Measurements from ENCODE around the gene FAM76A. TPM values are rescaled to one million over a fixed set of nuclear protein-coding genes. Genes with fewer than 3 reads are reported as not detected.

Gene FAM76A
- 15.3 TPM for total RNA-seq

DNA sequence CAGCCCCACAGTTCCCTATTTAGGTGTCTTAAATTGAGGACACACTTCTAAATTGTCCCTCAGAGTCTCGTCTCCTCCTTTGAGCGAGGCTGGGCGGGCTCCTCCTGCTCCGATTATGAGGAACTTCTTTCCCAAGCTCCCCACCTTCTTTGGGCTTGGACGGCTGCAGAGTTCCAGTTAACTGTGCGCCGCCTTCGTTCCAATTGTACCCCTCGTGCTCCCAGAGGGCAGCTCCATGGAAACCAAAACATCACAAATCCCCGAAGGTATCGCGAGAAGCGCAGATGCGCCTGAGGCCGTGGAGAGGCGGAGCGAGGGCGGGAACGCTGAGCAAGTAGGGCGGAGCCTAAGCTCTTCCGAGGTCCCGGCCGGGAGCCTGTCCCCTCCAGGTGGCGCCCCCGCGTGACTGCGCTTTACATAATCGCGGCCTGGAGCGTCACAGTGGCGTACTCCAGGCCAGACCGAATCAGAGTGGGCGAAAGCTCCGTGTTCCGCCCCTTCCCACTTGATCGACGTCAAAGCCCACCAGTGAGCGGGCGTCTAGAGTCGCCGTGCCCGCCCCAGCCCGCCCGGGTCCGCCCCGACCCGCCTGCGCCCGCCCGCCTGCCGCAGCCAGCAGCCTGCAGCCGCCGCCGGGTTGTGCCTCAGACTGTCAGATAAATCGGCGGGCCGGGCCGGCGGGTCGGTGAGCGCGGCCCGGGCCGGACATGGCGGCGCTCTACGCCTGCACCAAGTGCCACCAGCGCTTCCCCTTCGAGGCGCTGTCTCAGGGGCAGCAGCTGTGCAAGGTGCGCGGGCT lies at the start of gene FAM76A:
Gene FAM76A, plus strand, starts transcription at position 588 of the 799 bp plus-strand sequence. Its CDS starts 120 bp downstream, at position 708.

DNA sequence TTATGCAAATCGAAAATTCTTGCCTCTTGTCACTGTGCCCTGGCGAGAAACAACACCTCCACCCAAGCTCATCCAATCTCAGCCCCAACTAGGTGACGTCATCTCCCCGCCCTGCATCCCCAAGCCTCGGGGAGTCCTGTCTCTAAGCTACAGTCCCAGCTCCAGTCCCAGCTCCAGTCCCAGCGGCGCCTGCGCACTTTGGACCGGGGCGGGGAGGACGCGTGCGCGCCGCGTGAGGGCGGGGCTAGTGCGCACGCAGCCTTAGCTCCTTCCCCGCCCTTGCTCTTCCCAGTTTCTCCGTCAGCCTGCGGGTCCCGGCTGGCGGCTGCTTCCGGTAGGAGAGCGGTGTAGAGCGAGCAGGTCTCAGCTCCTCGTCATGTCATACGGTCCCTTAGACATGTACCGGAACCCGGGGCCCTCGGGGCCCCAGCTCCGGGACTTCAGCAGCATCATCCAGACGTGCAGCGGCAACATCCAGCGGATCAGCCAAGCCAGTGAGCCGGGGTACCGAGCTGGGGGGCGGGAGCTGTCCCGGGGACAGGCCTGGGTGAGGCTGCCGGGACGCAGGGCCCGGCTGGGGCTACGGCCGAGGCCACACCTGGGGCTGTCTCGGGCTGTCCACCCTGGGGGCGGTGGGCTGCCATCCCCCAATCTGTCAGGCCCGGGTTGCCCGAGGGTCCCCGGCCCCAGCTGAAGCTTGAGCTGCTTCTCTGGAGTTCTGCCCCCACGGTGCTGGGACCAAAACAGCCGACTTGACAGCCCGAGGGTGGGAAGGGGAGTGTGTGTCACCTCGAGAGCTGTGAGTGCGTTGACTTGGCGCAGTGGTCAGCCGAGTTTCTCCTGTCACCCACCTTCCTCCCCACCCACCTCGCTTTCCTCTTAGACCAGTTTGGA lies 47.4 kb downstream of the FAM76A start, which contains the start of gene STX12:
Gene STX12, plus strand, starts transcription at position 288 of the 894 bp plus-strand sequence. Its CDS starts 89 bp downstream, at position 377.

Small RNA genes within 50 kb of the gene (small RNA-seq; reads per million reads assigned to genes)
- gene AL020997.2 (ENCODE audit: low replicate concordance) (not detected), gene RNU6-424P (ENCODE audit: low replicate concordance) (not detected)

Other genes with a start within 250 kb of the FAM76A start
- 50.9 TPM for gene WASF2, start 235.8 kb upstream of the FAM76A start, total RNA-seq
- 45.4 TPM for gene AHDC1, start 121.8 kb upstream of the FAM76A start, total RNA-seq
- 10.9 TPM for gene FGR, start 90.8 kb upstream of the FAM76A start, total RNA-seq
- gene IFI6, start 53.8 kb upstream of the FAM76A start, total RNA-seq: 31.0 TPM
- gene STX12, start 47.3 kb downstream of the FAM76A start, total RNA-seq: 38.9 TPM
- gene PPP1R8, start 104.8 kb downstream of the FAM76A start, total RNA-seq: 35.6 TPM
- gene THEMIS2, start 146.6 kb downstream of the FAM76A start, total RNA-seq: 15.7 TPM
- gene RPA2, start 188.6 kb downstream of the FAM76A start, total RNA-seq: 39.0 TPM
- 7.8 TPM for gene SMPDL3B, start 209.0 kb downstream of the FAM76A start, total RNA-seq
- gene XKR8, start 234.0 kb downstream of the FAM76A start, total RNA-seq: 9.5 TPM

Data from metanephros (tissue), 2 donors.